Panc1 (cell line): ENCODE data around the gene CCDC157. TPM values are rescaled to one million over a fixed set of nuclear protein-coding genes. Genes with fewer than 3 reads are reported as not detected.

Experiments
- ATAC-seq: fragments of 200-7000 bp; cut with Tn5 transposase; 2 replicates; pipeline ENCODE4 v1.9.1; 2020; ENCODE audit warnings: mild to moderate bottlenecking, moderate library complexity
- BruUV-seq: library from RNA; stranded (reverse); fragments of 400-500 nt; replicated peaks from 2 replicates; lab custom pipeline; 2021; lab: Mats Ljungman, UMichigan
- CTCF ChIA-PET: fragments of 300-600 bp; sonication (Branson Sonifier 250); formaldehyde crosslinking; loops from one replicate; lab custom pipeline; 2022; ENCODE audit warnings: antibody characterized with exemption; lab: Charles Lee
- POLR2A ChIA-PET: fragments of 300-600 bp; sonication (Branson Sonifier 250); formaldehyde crosslinking; loops from one replicate; lab custom pipeline; 2022; ENCODE audit warnings: antibody characterized with exemption; lab: Charles Lee
- DNase-seq: peaks from one replicate; pipeline ENCODE4 v3.0.0-alpha.2; 2010; ENCODE audit warnings: low read depth, low spot score
- H3K27ac ChIP-seq: 2 replicates; pipeline ENCODE4 v1.5.1; 2011; ENCODE audit warnings: mild to moderate bottlenecking, low read length, inconsistent platforms
- H3K27me3 ChIP-seq: fragments of 200-500 bp; sonication (Bioruptor generic); 2 replicates; pipeline ENCODE4 v1.6.0; 2014; ENCODE audit warnings: low read length, inconsistent platforms; ENCODE audit not compliant: control insufficient read depth, insufficient read depth
- H3K36me3 ChIP-seq: fragments of 200-500 bp; sonication (Bioruptor generic); 2 replicates; pipeline ENCODE4 v1.5.1; 2014; ENCODE audit warnings: inconsistent platforms, mild to moderate bottlenecking, low read length, moderate library complexity; ENCODE audit not compliant: control insufficient read depth, insufficient read depth
- H3K4me1 ChIP-seq: 2 replicates; pipeline ENCODE4 v1.5.1; 2011; ENCODE audit warnings: inconsistent platforms, mild to moderate bottlenecking, low read length, moderate library complexity; ENCODE audit not compliant: control insufficient read depth, insufficient read depth
- H3K4me3 ChIP-seq, 2 experiments: 2 replicates each; pipeline ENCODE4 v1.5.1; 2011 to 2012; ENCODE audit warnings: low read depth in 2 of 2, low read length in 2 of 2, mild to moderate bottlenecking in 2 of 2, inconsistent platforms in 1 of 2, moderate library complexity in 1 of 2
- H3K9me3 ChIP-seq: fragments of 200-500 bp; sonication (Bioruptor generic); 2 replicates; pipeline ENCODE4 v1.5.1; 2014; ENCODE audit warnings: low read depth, mild to moderate bottlenecking, inconsistent platforms, low read length, moderate library complexity; ENCODE audit not compliant: control insufficient read depth, insufficient read depth
- CTCF ChIP-seq: fragments of 450-650 bp; IDR thresholded peaks from 2 replicates; pipeline ENCODE4 v1.5.1; 2017; ENCODE audit warnings: mild to moderate bottlenecking
- POLR2AphosphoS5 ChIP-seq: IDR thresholded peaks from 2 replicates; pipeline ENCODE4 v1.6.1; 2012; ENCODE audit warnings: mild to moderate bottlenecking, low read depth, low read length, moderate library complexity
- SIN3A ChIP-seq: IDR thresholded peaks from 2 replicates; pipeline ENCODE4 v1.6.1; 2012; ENCODE audit warnings: low read depth, mild to moderate bottlenecking, low read length, moderate library complexity, borderline replicate concordance; ENCODE audit not compliant: insufficient read depth
- TCF7L2 ChIP-seq: IDR thresholded peaks from 2 replicates; pipeline ENCODE4 v1.6.1; 2011; ENCODE audit warnings: mild to moderate bottlenecking, low read depth, low read length, inconsistent platforms
- in situ Hi-C: cut with HindIII; loops from 2 replicates; pipeline ENCODE4 v1.10.0; 2016; ENCODE audit warnings: low sequenced_read_pairs, low pct_unique_long_range_greater_than_20kb
- intact Hi-C: fragments of 100-400 bp; cut with micrococcal nuclease; formaldehyde crosslinking; loops from one replicate; pipeline ENCODE4 v1.10.0; 2022; ENCODE audit not compliant: unreplicated experiment
- total RNA-seq: library from RNA; stranded (reverse); gene quantifications from one replicate; pipeline ENCODE4 v1.2.1, GENCODE V29; 2021; ENCODE audit not compliant: unreplicated experiment
- TF ChIP-seq, protein P1 (sequence below), 2 experiments: IDR thresholded peaks; 2 replicates each; pipeline ENCODE4 v1.6.1; 2011 to 2012; ENCODE audit warnings: low read depth in 2 of 2, control low read depth in 1 of 2, low read length in 1 of 2, mild to moderate bottlenecking in 1 of 2, moderate library complexity in 1 of 2; ENCODE audit not compliant: insufficient read depth in 1 of 2

The CCDC157 gene
- total RNA-seq, 1 experiment from 2014 or later, result 2.1 TPM

DNA sequence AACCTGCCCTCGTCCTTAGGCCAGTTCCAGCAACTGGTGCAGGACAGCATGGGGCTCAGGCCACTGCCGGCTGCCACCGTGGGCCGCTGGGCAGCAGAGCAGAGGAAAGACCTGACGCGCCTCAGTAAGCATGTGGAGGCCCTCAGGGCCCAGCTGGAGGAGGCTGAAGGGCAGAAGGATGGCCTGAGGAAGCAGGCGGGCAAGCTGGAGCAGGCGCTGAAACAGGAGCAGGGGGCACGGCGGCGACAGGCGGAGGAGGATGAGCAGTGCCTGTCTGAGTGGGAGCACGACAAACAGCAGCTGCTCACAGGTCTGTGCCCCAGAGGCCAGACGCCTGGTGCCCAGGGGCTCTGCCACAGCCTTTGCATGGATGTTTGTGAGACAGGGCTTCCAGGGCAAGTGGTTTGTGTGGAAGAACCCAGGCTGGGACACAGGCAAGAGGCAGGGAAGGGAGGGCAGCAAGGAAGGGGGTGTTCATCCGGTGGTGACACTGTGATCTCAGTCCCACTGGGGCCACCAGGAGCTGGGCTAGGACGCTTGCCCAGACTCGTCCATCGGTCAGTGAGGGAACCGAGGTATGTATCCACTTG lies 13.9 kb downstream of the CCDC157 start:
- intact Hi-C loops, result no loop called here
- POLR2A ChIA-PET, result no interaction called here

GRCh38 chr22:30371321-30371720 lies 14.5 kb downstream of the CCDC157 start:
- Histone ChIP-seq H3K4me1 (no peaks in the 10 kb centered on the region; the same call in 1 of the 2 replicates), H3K9me3 (no peaks in the 10 kb centered on the region), H3K4me3 (no peak overlapping the region), H3K36me3 (no peaks in the 10 kb centered on the region), H3K27me3 (no peaks in the 10 kb centered on the region), H3K27ac (no peak overlapping the region)
- intact Hi-C loops, result no loop called here
- in situ Hi-C loops, result no loop called here
- BruUV-seq, result no TSS peak
- ChIA-PET POLR2A (no interaction called here), CTCF (no interaction called here)
- TF ChIP-seq, protein P1, sequence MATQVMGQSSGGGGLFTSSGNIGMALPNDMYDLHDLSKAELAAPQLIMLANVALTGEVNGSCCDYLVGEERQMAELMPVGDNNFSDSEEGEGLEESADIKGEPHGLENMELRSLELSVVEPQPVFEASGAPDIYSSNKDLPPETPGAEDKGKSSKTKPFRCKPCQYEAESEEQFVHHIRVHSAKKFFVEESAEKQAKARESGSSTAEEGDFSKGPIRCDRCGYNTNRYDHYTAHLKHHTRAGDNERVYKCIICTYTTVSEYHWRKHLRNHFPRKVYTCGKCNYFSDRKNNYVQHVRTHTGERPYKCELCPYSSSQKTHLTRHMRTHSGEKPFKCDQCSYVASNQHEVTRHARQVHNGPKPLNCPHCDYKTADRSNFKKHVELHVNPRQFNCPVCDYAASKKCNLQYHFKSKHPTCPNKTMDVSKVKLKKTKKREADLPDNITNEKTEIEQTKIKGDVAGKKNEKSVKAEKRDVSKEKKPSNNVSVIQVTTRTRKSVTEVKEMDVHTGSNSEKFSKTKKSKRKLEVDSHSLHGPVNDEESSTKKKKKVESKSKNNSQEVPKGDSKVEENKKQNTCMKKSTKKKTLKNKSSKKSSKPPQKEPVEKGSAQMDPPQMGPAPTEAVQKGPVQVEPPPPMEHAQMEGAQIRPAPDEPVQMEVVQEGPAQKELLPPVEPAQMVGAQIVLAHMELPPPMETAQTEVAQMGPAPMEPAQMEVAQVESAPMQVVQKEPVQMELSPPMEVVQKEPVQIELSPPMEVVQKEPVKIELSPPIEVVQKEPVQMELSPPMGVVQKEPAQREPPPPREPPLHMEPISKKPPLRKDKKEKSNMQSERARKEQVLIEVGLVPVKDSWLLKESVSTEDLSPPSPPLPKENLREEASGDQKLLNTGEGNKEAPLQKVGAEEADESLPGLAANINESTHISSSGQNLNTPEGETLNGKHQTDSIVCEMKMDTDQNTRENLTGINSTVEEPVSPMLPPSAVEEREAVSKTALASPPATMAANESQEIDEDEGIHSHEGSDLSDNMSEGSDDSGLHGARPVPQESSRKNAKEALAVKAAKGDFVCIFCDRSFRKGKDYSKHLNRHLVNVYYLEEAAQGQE (IDR thresholded peaks at IDR 0.05; ENCODE audit: insufficient read depth in 1 of 2, low read depth in 2 of 2, low read length in 1 of 2), result no peak
- TF ChIP-seq POLR2AphosphoS5 (no peak), TCF7L2 (no peak)
- no peak for ATAC-seq
- no peak for DNase-seq

More for the DNA sequence above, 13.9 kb downstream of the CCDC157 start:
- TF ChIP-seq TCF7L2, result no peak
- TF ChIP-seq, protein P1 (IDR thresholded peaks at IDR 0.05; ENCODE audit: insufficient read depth in 1 of 2, low read depth in 2 of 2, low read length in 1 of 2), result no peak
- TF ChIP-seq SIN3A, result no peak
- TF ChIP-seq POLR2AphosphoS5, result no peak
- TF ChIP-seq CTCF, result no peak
- H3K36me3 ChIP-seq, result no peaks in the 10 kb centered on the region
- no peaks in the 10 kb centered on the region; the same call in 1 of the 2 replicates for H3K4me1 ChIP-seq
- no peak for ATAC-seq
- in situ Hi-C loops, result no loop called here
- no TSS peak for BruUV-seq
- no peaks in the 10 kb centered on the region for H3K9me3 ChIP-seq
- H3K27ac ChIP-seq, result no peak overlapping the region
- no peak overlapping the region for H3K4me3 ChIP-seq
- no peak for DNase-seq
- H3K27me3 ChIP-seq, result no peaks in the 10 kb centered on the region
- CTCF ChIA-PET, result no interaction called here
